ENCODE data around the gene SAMD4A. TPM values are rescaled to one million over a fixed set of nuclear protein-coding genes. Genes with fewer than 3 reads are reported as not detected.
"Not testable (repeated sequence)": the region's sequence is repeated elsewhere in the genome, so short reads cannot be mapped to it uniquely, and the experiment has no call there.

Gene SAMD4A
- total RNA-seq, 1 donor from 2014 or later = 25.9 TPM

- ATAC-seq (no peak), DNase-seq (ENCODE audit: low spot score) (no peak)
Observed at GRCh38 chr14:54722791-54723432, 156.0 kb downstream of the SAMD4A start.

- peak; percentile 54 for ATAC-seq
- no peak for DNase-seq (ENCODE audit: low spot score)
Observed at GRCh38 chr14:54724123-54724522, 157.2 kb downstream of the SAMD4A start.

- no peak for DNase-seq (ENCODE audit: low spot score)
- no peak for ATAC-seq
Observed at GRCh38 chr14:54724676-54725325, 157.9 kb downstream of the SAMD4A start.

- no peak for DNase-seq (ENCODE audit: low spot score)
- no peak for ATAC-seq
Observed at GRCh38 chr14:54725998-54726397, 159.1 kb downstream of the SAMD4A start.

GRCh38 chr14:54727929-54728328 is 161.0 kb downstream of the SAMD4A start:
- peak; percentile 74 for ATAC-seq
- peak; percentile 61 for DNase-seq (ENCODE audit: low spot score)

GRCh38 chr14:54728700-54729527 is 162.0 kb downstream of the SAMD4A start:
- no peak for ATAC-seq
- no peak for DNase-seq (ENCODE audit: low spot score)

- ATAC-seq (peak; percentile 20), DNase-seq (ENCODE audit: low spot score) (no peak)
Observed at GRCh38 chr14:54730156-54730961, 163.4 kb downstream of the SAMD4A start.

GRCh38 chr14:54734966-54735365 is 168.0 kb downstream of the SAMD4A start:
- DNase-seq (ENCODE audit: low spot score) = no peak
- no peak for ATAC-seq

- ATAC-seq (peak; percentile 27), DNase-seq (ENCODE audit: low spot score) (no peak)
Observed at GRCh38 chr14:54735424-54735823, 168.5 kb downstream of the SAMD4A start.

GRCh38 chr14:54737132-54737711 is 170.3 kb downstream of the SAMD4A start:
- no peak for ATAC-seq

GRCh38 chr14:54738009-54738408 is 171.1 kb downstream of the SAMD4A start:
- ATAC-seq (no peak), DNase-seq (ENCODE audit: low spot score) (no peak)

More at GRCh38 chr14:54737132-54737711, 170.3 kb downstream of the SAMD4A start:
- DNase-seq (ENCODE audit: low spot score) = no peak

- DNase-seq (ENCODE audit: low spot score) (no peak), ATAC-seq (no peak)
Observed at GRCh38 chr14:54739514-54739913, 172.6 kb downstream of the SAMD4A start.

- DNase-seq (ENCODE audit: low spot score) = no peak
- ATAC-seq = no peak
Observed at GRCh38 chr14:54742492-54743350, 175.8 kb downstream of the SAMD4A start.

- ATAC-seq (no peak), DNase-seq (ENCODE audit: low spot score) (no peak)
Observed at GRCh38 chr14:54743382-54743781, 176.5 kb downstream of the SAMD4A start.

- ATAC-seq = no peak
- DNase-seq (ENCODE audit: low spot score) = no peak
Observed at GRCh38 chr14:54746019-54746418, 179.1 kb downstream of the SAMD4A start.

GRCh38 chr14:54747616-54748015 is 180.7 kb downstream of the SAMD4A start:
- ATAC-seq (no peak), DNase-seq (ENCODE audit: low spot score) (no peak)

GRCh38 chr14:54749180-54749579 is 182.3 kb downstream of the SAMD4A start:
- ATAC-seq (no peak), DNase-seq (ENCODE audit: low spot score) (no peak)

GRCh38 chr14:54749727-54750126 is 182.8 kb downstream of the SAMD4A start:
- DNase-seq (ENCODE audit: low spot score) = no peak
- ATAC-seq = no peak

GRCh38 chr14:54752611-54753010 is 185.7 kb downstream of the SAMD4A start:
- ATAC-seq; DNase-seq (ENCODE audit: low spot score): not testable (repeated sequence)

- DNase-seq (ENCODE audit: low spot score); ATAC-seq: not testable (repeated sequence)
Observed at GRCh38 chr14:54753396-54753795, 186.5 kb downstream of the SAMD4A start.

Data from left lobe of liver (tissue), 2 donors.